NK-92 (cell line): ENCODE data around the gene ZRANB1.

Source experiments
- DNase-seq: peaks from one replicate; lab custom pipeline; 2025; ENCODE audit not compliant: unreplicated experiment; lab: John Stamatoyannopoulos, UW

The ZRANB1 gene

GRCh38 chr10:124993345-124993708, 51.4 kb downstream of the ZRANB1 start:
- no peak for DNase-seq

- no peak for DNase-seq
Observed at GRCh38 chr10:124993736-124994451, 52.0 kb downstream of the ZRANB1 start.

- no peak for DNase-seq
Observed at GRCh38 chr10:124994573-124995473, 52.9 kb downstream of the ZRANB1 start.

GRCh38 chr10:124995605-124996004, 53.7 kb downstream of the ZRANB1 start:
- DNase-seq: no peak

- DNase-seq: no peak
Observed at GRCh38 chr10:124996127-124996853, 54.4 kb downstream of the ZRANB1 start.

- no peak for DNase-seq
Observed at GRCh38 chr10:124996854-124997215, 54.9 kb downstream of the ZRANB1 start.

GRCh38 chr10:124997306-124997705, 55.4 kb downstream of the ZRANB1 start:
- DNase-seq: no peak

GRCh38 chr10:124997771-124998623, 56.1 kb downstream of the ZRANB1 start:
- no peak for DNase-seq

GRCh38 chr10:124998624-124999291, 56.8 kb downstream of the ZRANB1 start:
- DNase-seq: no peak

GRCh38 chr10:124999433-125000365, 57.8 kb downstream of the ZRANB1 start:
- no peak for DNase-seq

- no peak for DNase-seq
Observed at GRCh38 chr10:125000366-125001312, 58.7 kb downstream of the ZRANB1 start.

- no peak for DNase-seq
Observed at GRCh38 chr10:125001313-125002046, 59.6 kb downstream of the ZRANB1 start.

GRCh38 chr10:125002047-125002422, 60.1 kb downstream of the ZRANB1 start:
- DNase-seq: no peak

GRCh38 chr10:125002423-125003145, 60.7 kb downstream of the ZRANB1 start:
- DNase-seq: no peak

GRCh38 chr10:125003146-125003900, 61.4 kb downstream of the ZRANB1 start:
- DNase-seq: no peak

GRCh38 chr10:125003901-125004467, 62.1 kb downstream of the ZRANB1 start:
- no peak for DNase-seq
